SU-DHL-6 (cell line): ENCODE results near the gene AIDA.

ENCODE experiments used
- EZH2phosphoT487 ChIP-seq: fragments of 200-600 bp; sonication (generic), shearing (Covaris generic); conservative IDR thresholded peaks from 2 replicates; pipeline ENCODE4 v1.6.1; 2018; ENCODE audit warnings: mild to moderate bottlenecking, antibody characterized with exemption, low read length, moderate library complexity, mixed read lengths
- TF ChIP-seq, protein P1 (sequence below): fragments of 200-600 bp; sonication (generic); IDR thresholded peaks from one replicate; pipeline ENCODE4 v1.5.1; 2017; ENCODE audit warnings: antibody characterized with exemption, mild to moderate bottlenecking, low read length, moderate library complexity; ENCODE audit not compliant: insufficient read depth, poor library complexity, severe bottlenecking

DNA sequence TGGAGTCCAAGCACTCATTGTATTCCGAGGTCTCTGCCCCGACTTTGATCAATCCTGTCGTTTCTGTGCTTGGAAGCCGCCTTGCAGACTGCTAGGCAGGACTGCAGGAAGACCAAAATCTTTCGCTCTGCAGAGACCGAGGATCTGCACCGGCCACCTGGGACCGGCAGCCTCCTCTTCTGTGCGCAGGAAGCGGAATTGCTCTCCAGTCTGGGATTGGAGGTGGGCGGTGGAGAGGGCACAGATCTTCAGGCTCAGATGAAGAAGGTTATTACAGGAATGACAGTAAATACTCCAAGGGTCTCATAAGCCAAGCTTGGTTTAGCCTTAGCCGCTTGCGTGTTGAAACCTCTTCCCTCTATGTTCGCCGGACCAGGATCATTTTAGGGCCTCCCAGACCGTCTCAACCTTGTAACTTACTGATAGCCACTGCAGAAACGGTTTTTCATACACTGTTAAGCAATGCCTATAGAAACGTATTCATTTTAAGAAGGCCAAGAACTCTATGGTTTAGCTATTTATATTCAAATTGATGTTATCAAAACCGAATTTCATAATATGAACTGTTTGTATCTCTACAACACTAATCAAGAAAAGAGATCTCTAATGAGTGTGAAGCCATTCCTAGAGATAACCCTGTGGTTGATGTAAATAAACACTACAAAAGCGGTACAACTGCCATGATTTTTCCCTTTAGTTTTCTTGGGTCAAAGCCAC, 93.3 kb downstream of the AIDA start:
- TF ChIP-seq, protein P1, sequence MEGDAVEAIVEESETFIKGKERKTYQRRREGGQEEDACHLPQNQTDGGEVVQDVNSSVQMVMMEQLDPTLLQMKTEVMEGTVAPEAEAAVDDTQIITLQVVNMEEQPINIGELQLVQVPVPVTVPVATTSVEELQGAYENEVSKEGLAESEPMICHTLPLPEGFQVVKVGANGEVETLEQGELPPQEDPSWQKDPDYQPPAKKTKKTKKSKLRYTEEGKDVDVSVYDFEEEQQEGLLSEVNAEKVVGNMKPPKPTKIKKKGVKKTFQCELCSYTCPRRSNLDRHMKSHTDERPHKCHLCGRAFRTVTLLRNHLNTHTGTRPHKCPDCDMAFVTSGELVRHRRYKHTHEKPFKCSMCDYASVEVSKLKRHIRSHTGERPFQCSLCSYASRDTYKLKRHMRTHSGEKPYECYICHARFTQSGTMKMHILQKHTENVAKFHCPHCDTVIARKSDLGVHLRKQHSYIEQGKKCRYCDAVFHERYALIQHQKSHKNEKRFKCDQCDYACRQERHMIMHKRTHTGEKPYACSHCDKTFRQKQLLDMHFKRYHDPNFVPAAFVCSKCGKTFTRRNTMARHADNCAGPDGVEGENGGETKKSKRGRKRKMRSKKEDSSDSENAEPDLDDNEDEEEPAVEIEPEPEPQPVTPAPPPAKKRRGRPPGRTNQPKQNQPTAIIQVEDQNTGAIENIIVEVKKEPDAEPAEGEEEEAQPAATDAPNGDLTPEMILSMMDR = no peak
- no peak for TF ChIP-seq EZH2phosphoT487
